Nephron progenitor cell (in vitro differentiated cells): Measurements from ENCODE around the gene ZNF416.

Source experiments
- DNase-seq: peaks from one replicate; pipeline ENCODE4 v3.0.0; 2021
- H3K27ac Mint-ChIP-seq: 2 replicates; pipeline ENCODE4 v1.8.0; 2021; ENCODE audit warnings: mild to moderate bottlenecking, moderate library complexity, mixed read lengths
- H3K27me3 Mint-ChIP-seq: 2 replicates; pipeline ENCODE4 v1.8.0; 2021; ENCODE audit warnings: mild to moderate bottlenecking, low read depth, mixed read lengths; ENCODE audit not compliant: poor library complexity
- H3K36me3 Mint-ChIP-seq: 2 replicates; pipeline ENCODE4 v1.8.0; 2021; ENCODE audit warnings: low read depth, mixed read lengths
- H3K4me1 Mint-ChIP-seq: 2 replicates; pipeline ENCODE4 v1.8.0; 2021; ENCODE audit warnings: mixed read lengths
- H3K4me3 Mint-ChIP-seq: 2 replicates; pipeline ENCODE4 v1.8.0; 2021; ENCODE audit warnings: mild to moderate bottlenecking, moderate library complexity, mixed read lengths
- H3K9me3 Mint-ChIP-seq: 2 replicates; pipeline ENCODE4 v1.8.0; 2021; ENCODE audit warnings: mild to moderate bottlenecking, moderate library complexity, mixed read lengths
- TF ChIP-seq, protein P1 (sequence below): fragments of 200-600 bp; sonication (generic); IDR thresholded peaks from 2 replicates; pipeline ENCODE4 v1.5.0; 2021; ENCODE audit warnings: antibody characterized with exemption

Gene ZNF416

DNA sequence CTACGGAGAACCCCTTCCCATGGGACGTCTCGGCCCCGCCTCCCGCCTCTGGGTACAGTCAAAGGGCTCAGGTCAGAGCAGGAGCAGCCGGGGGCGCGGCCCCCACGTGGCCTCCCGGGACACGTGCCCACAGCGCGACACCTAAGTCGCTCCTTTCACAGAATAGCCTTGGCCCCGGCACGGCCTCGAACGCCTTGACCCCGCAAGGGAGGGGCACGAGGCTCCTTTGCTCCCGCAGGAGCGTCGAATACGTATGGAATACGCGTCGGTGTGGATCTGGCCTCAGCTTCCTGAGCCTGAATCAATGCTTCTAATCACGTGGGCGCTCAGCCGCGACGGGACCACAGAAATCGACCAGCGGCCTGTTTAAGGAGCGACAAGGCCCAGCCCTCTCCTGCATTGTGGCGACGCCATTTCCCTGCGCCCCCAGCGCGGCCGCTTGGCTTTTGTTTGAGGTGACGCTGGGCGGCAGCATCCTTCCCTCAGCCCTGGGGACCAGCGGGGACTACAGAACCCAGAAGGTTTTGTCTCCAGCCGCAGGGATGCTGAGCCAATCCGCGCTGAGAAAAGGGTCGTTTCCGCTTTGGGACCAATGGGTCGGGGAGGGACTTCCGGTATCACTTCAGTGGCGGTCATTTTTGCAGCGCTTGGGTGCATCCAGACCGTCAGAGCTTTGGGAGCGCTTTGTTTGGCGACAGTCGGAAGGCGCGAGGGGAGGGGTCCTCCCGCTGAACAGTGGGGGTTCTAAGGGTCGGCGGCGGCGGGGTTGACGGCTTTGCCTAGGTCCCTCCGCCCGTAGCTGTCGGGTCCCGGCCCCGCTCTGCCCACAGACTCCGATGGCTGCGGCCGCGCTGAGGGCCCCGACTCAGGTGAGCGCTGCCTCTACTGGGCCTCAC, 5.1 kb upstream of the ZNF416 start, which contains the start of gene ZIK1:
TSS of gene ZIK1 (plus strand) at position 625 of the 896 bp plus-strand sequence. CDS start at position 837, 212 bp downstream.
- Mint-ChIP-seq H3K9me3 (peaks cover 99% of the 10 kb centered on the region), H3K27me3 (peaks cover 45% of the 10 kb centered on the region), H3K27ac (peak within 1 kb of the TSS; percentile 79), H3K4me3 (peak within 1 kb of the TSS; percentile 95), H3K36me3 (peaks cover 70% of the 10 kb centered on the region), H3K4me1 (peaks cover 15% of the 10 kb centered on the region)
- DNase-seq: peak; percentile 84
- TF ChIP-seq, protein P1, sequence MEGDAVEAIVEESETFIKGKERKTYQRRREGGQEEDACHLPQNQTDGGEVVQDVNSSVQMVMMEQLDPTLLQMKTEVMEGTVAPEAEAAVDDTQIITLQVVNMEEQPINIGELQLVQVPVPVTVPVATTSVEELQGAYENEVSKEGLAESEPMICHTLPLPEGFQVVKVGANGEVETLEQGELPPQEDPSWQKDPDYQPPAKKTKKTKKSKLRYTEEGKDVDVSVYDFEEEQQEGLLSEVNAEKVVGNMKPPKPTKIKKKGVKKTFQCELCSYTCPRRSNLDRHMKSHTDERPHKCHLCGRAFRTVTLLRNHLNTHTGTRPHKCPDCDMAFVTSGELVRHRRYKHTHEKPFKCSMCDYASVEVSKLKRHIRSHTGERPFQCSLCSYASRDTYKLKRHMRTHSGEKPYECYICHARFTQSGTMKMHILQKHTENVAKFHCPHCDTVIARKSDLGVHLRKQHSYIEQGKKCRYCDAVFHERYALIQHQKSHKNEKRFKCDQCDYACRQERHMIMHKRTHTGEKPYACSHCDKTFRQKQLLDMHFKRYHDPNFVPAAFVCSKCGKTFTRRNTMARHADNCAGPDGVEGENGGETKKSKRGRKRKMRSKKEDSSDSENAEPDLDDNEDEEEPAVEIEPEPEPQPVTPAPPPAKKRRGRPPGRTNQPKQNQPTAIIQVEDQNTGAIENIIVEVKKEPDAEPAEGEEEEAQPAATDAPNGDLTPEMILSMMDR: no peak

DNA sequence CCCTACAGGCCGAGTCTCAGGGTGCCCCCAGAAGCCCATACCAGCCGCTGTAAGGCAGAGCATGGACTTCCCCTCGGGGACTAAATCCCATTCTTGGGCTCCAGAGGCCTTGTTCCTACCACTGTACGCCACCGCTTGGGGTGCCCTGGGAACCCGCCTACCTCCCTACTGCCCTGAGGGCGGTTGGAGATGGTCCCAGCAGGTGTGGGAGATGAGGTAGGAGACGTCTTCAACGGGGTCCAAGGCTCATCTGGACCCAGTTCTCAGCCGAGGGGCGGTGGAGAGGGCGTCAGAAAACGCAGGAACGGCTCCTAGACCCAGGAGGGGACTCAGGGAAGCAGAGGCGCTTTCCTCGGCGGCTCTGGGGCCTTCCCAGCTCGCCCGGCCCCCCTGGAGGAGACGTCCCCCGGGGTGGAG, 4.4 kb upstream of the ZNF416 start:
- H3K27me3 Mint-ChIP-seq: peaks cover 44% of the 10 kb centered on the region
- peaks cover 66% of the 10 kb centered on the region for H3K36me3 Mint-ChIP-seq
- H3K4me1 Mint-ChIP-seq: peaks cover 17% of the 10 kb centered on the region
- peaks cover 98% of the 10 kb centered on the region for H3K9me3 Mint-ChIP-seq
- TF ChIP-seq, protein P1: no peak
- H3K27ac Mint-ChIP-seq: no peak overlapping the region
- no peak overlapping the region for H3K4me3 Mint-ChIP-seq
- no peak for DNase-seq

DNA sequence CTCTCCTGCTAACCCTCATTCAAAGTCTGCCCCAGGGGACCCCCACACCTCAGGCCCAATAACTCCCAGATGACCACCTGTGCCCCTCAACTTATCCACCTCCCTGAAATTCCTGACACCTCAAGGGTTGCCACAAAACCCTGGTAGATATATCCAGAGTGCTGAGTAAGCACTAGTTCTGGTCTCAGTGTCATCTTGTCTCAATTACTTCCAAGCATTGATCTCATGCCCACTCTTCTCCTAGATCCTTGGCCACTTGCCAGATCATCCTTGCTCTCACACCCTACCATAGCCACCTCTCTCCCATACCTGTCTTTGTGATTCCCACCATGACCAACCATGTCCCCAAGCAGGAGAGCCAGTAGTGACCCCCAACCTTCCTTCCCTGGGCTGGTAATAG, 2.0 kb downstream of the ZNF416 start:
- Mint-ChIP-seq H3K4me1 (peaks cover 9% of the 10 kb centered on the region), H3K27ac (no peak overlapping the region), H3K36me3 (peaks cover 78% of the 10 kb centered on the region), H3K4me3 (peak overlapping the region; percentile 56), H3K27me3 (peaks cover 16% of the 10 kb centered on the region), H3K9me3 (peaks cover 99% of the 10 kb centered on the region)
- TF ChIP-seq, protein P1: no peak
- no peak for DNase-seq

DNA sequence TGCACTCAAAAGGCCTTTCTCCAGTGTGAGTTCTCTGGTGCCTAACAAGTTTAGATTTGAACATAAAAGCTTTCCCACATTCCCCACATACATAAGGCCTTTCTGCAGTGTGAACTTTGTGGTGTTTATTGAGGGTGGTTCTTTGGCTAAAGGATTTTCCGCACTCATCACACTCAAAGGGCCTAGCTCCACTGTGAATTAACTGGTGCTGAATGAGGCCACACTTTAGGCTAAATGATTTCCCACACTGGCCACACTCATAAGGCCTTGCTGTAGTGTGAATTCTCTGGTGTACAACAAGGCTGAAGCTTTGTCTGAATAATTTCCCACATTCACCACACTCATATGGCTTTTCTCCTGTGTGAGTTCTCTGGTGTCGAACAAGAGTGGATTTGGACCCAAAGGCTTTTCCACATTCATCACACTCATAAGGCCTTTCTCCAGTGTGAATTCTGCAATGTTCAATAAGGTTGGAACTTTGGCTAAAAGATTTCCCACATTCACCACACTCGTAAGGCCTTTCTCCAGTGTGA, 6.2 kb downstream of the ZNF416 start:
- Mint-ChIP-seq H3K9me3 (peaks cover 100% of the 10 kb centered on the region), H3K4me3 (no peak overlapping the region), H3K27me3 (peaks cover 5% of the 10 kb centered on the region), H3K36me3 (peaks cover 87% of the 10 kb centered on the region), H3K27ac (no peak overlapping the region), H3K4me1 (peaks cover under 1% of the 10 kb centered on the region)
- no peak for DNase-seq
- TF ChIP-seq, protein P1: no peak

DNA sequence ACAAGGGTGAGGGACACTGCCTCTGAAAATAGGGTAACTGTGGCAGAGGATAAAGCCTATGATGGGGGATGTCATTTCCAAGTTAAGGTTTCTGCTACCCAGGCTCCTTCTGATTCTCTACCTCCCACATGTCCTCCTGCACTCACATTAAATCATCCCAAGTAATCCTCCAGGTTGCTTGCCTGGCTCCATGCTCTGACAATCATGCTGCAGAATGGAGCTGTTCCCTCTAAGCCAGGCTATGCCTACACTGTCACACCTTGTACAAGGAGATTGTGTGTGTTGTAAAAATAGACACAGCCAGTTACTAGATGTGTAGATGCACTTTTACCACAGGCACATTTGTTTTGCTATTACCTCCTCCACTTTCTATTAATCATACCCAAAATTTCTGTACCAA, 8.0 kb downstream of the ZNF416 start:
- Mint-ChIP-seq H3K9me3 (peaks cover 100% of the 10 kb centered on the region), H3K36me3 (peaks cover 69% of the 10 kb centered on the region), H3K4me3 (no peak overlapping the region), H3K4me1 (no peaks in the 10 kb centered on the region), H3K27ac (no peak overlapping the region), H3K27me3 (peaks cover 5% of the 10 kb centered on the region)
- DNase-seq: no peak
- TF ChIP-seq, protein P1: no peak
